Measurements from ENCODE around the gene SAMD9L. TPM values are rescaled to one million over a fixed set of nuclear protein-coding genes. Genes with fewer than 3 reads are reported as not detected.
A peak's percentile ranks its signal among the peaks of the same experiment; 100 is the strongest.

Gene SAMD9L
- polyA plus RNA-seq, 1 donor (not counting 4 experiments of a cell fraction or from before 2014, with no cell fraction given) = 6.5 TPM

DNA sequence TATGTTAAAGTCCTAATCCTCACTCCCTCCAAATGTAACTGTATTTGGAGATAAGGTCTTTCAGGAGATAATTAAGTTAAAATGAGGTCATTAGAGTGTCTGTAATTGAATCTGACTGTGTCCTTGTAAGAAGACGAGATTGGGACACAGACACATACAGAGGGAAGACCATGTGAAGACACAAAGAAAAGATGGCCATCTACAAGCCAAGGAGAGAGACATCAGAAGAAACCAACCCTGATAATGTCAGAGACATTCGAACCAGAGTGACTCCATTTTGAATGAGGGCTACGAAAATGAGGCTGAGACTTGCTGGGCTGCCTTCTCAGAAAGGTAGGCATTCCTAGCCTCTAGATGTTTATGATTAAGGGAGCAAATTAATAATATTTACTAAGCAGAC lies 542 bp upstream of the SAMD9L start:
- Histone ChIP-seq H3K4me1 (ENCODE audit: control insufficient read depth, extremely low read depth, insufficient read depth, low read length) (peaks cover 3% of the 10 kb centered on the region), H3K36me3 (ENCODE audit: control insufficient read depth in 2 of 2, extremely low read depth in 1 of 2, insufficient read depth in 2 of 2, low read length in 2 of 2) (no peaks in the 10 kb centered on the region), H3K9me3 (ENCODE audit: control insufficient read depth, low read depth, low read length) (no peaks in the 10 kb centered on the region), H3K79me2 (ENCODE audit: control insufficient read depth, insufficient read depth, low read length) (no peaks in the 10 kb centered on the region), H2AFZ (ENCODE audit: control insufficient read depth, low read length) (peak overlapping the region; percentile 87), H3K9me1 (ENCODE audit: control insufficient read depth, extremely low read depth, insufficient read depth, low read length) (no peaks in the 10 kb centered on the region), H3K4me3 (ENCODE audit: control insufficient read depth in 2 of 3, extremely low read depth in 1 of 3, insufficient read depth in 2 of 3, low read depth in 1 of 3, low read length in 3 of 3) (no peak overlapping the region), H3K27ac (ENCODE audit: control insufficient read depth, insufficient read depth, low read length) (no peak overlapping the region), H3K27me3 (ENCODE audit: control insufficient read depth, extremely low read depth, insufficient read depth, low read length) (no peaks in the 10 kb centered on the region), H3K9ac (ENCODE audit: control insufficient read depth, extremely low read depth, insufficient read depth, low read length) (no peak overlapping the region), H4K20me1 (ENCODE audit: control insufficient read depth, extremely low read depth, insufficient read depth, low read length) (no peaks in the 10 kb centered on the region), H3K4me2 (ENCODE audit: control insufficient read depth, extremely low read depth, insufficient read depth, low read depth, low read length) (no peak overlapping the region)
- TF ChIP-seq EZH2 (IDR thresholded peaks at IDR 0.05; ENCODE audit: low read length) = no peak
- TF ChIP-seq, protein P1, sequence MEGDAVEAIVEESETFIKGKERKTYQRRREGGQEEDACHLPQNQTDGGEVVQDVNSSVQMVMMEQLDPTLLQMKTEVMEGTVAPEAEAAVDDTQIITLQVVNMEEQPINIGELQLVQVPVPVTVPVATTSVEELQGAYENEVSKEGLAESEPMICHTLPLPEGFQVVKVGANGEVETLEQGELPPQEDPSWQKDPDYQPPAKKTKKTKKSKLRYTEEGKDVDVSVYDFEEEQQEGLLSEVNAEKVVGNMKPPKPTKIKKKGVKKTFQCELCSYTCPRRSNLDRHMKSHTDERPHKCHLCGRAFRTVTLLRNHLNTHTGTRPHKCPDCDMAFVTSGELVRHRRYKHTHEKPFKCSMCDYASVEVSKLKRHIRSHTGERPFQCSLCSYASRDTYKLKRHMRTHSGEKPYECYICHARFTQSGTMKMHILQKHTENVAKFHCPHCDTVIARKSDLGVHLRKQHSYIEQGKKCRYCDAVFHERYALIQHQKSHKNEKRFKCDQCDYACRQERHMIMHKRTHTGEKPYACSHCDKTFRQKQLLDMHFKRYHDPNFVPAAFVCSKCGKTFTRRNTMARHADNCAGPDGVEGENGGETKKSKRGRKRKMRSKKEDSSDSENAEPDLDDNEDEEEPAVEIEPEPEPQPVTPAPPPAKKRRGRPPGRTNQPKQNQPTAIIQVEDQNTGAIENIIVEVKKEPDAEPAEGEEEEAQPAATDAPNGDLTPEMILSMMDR (optimal IDR thresholded peaks at IDR 0.05 in 1 of 3, IDR thresholded peaks at IDR 0.05 in 1 of 3, conservative IDR thresholded peaks at IDR 0.05 in 1 of 3; ENCODE audit: extremely low read depth in 1 of 3, insufficient read depth in 2 of 3, low read length in 3 of 3) = no peak
- dilution Hi-C loops (cut with MboI; ENCODE audit: extremely low pct_ligation_motif_present, low sequenced_read_pairs) = no loop called here
- DNase-seq (ENCODE audit: low read depth, low spot score) = no peak
- FAIRE-seq = no peak

DNA sequence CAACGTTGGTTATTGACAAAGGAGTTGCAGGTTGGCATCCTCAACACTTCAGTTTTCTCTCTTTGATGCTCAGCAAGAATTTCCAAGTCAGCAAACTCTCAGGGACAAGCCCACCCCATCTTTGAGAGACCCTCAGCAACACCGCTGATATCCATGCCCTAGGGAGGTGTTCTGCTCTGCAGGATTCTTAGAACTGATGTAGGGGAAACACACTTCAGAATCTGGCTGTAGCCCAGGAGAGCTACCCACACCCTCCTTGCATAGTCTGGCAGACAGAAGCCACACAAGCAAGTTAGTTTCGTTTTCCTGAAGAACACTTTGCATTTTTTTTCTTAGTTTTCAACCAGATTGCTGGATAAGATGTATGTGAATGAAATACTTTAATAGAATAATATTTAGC lies 822 bp downstream of the SAMD9L start:
- H3K79me2 ChIP-seq (ENCODE audit: control insufficient read depth, insufficient read depth, low read length) = no peaks in the 10 kb centered on the region
- no peaks in the 10 kb centered on the region for H4K20me1 ChIP-seq (ENCODE audit: control insufficient read depth, extremely low read depth, insufficient read depth, low read length)
- H3K9ac ChIP-seq (ENCODE audit: control insufficient read depth, extremely low read depth, insufficient read depth, low read length) = peak overlapping the region; percentile 41
- H3K9me3 ChIP-seq (ENCODE audit: control insufficient read depth, low read depth, low read length) = no peaks in the 10 kb centered on the region
- peak overlapping the region; percentile 87 for H2AFZ ChIP-seq (ENCODE audit: control insufficient read depth, low read length)
- no peaks in the 10 kb centered on the region for H3K27me3 ChIP-seq (ENCODE audit: control insufficient read depth, extremely low read depth, insufficient read depth, low read length)
- H3K4me2 ChIP-seq (ENCODE audit: control insufficient read depth, extremely low read depth, insufficient read depth, low read depth, low read length) = peak overlapping the region; percentile 71
- dilution Hi-C loops (cut with MboI; ENCODE audit: extremely low pct_ligation_motif_present, low sequenced_read_pairs) = no loop called here
- peak overlapping the region; percentile 26 to 81 (median 35) for H3K4me3 ChIP-seq (ENCODE audit: control insufficient read depth in 2 of 3, extremely low read depth in 1 of 3, insufficient read depth in 2 of 3, low read depth in 1 of 3, low read length in 3 of 3)
- no peak for TF ChIP-seq EZH2 (IDR thresholded peaks at IDR 0.05; ENCODE audit: low read length)
- TF ChIP-seq, protein P1 (optimal IDR thresholded peaks at IDR 0.05 in 1 of 3, IDR thresholded peaks at IDR 0.05 in 1 of 3, conservative IDR thresholded peaks at IDR 0.05 in 1 of 3; ENCODE audit: extremely low read depth in 1 of 3, insufficient read depth in 2 of 3, low read length in 3 of 3) = no peak
- H3K36me3 ChIP-seq (ENCODE audit: control insufficient read depth in 2 of 2, extremely low read depth in 1 of 2, insufficient read depth in 2 of 2, low read length in 2 of 2) = no peaks in the 10 kb centered on the region
- FAIRE-seq (no peak), DNase-seq (ENCODE audit: low read depth, low spot score) (no peak)
- no peak overlapping the region for H3K27ac ChIP-seq (ENCODE audit: control insufficient read depth, insufficient read depth, low read length)
- no peaks in the 10 kb centered on the region for H3K9me1 ChIP-seq (ENCODE audit: control insufficient read depth, extremely low read depth, insufficient read depth, low read length)
- H3K4me1 ChIP-seq (ENCODE audit: control insufficient read depth, extremely low read depth, insufficient read depth, low read length) = peaks cover 3% of the 10 kb centered on the region
